ENCODE measurements around the gene ACTG1.

DNA sequence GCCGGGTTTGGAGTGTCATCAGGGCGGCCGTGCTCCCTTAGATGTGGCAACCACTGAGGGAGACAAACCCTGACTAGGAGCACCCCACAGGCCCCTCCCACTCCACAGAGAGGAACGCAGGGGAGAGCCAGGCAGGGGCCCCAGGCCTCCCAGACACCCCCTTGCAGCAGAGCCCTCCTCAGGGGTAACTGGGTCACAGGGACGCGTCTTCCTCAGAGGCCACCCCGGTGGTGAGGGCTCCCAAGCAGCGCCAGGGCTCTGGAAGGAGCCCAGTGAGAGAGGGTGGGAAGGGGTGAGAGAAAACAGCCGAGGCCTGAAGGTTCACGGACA is 26.9 kb upstream of the ACTG1 start:
- no peak for TF ChIP-seq POLR2A (IDR thresholded peaks at IDR 0.05; ENCODE audit: low read depth, low read length)
- no peak for TF ChIP-seq POLR2AphosphoS5 (IDR thresholded peaks at IDR 0.05; ENCODE audit: low read depth, low read length)
